Measurements from ENCODE around the gene PBX1.

DNA sequence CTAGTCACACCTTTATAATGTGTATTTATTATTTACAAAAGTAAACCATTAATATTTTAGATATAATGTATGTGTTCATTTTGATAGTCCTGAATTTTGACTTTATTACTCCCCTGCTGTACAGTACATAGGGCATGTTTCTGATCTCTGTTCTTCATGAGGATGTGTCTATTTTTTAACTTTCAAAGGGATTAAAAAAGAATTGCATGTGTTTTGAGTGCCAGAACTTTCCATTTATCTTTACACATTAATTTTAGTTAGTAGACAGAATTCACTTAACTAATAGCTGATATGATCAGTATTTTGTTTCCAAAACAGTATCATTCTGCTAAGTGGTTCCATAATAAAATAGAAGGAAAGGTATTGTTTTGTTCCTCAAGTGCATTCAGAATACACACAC is 3.1 kb downstream of the PBX1 start:
- TF ChIP-seq, protein P1, sequence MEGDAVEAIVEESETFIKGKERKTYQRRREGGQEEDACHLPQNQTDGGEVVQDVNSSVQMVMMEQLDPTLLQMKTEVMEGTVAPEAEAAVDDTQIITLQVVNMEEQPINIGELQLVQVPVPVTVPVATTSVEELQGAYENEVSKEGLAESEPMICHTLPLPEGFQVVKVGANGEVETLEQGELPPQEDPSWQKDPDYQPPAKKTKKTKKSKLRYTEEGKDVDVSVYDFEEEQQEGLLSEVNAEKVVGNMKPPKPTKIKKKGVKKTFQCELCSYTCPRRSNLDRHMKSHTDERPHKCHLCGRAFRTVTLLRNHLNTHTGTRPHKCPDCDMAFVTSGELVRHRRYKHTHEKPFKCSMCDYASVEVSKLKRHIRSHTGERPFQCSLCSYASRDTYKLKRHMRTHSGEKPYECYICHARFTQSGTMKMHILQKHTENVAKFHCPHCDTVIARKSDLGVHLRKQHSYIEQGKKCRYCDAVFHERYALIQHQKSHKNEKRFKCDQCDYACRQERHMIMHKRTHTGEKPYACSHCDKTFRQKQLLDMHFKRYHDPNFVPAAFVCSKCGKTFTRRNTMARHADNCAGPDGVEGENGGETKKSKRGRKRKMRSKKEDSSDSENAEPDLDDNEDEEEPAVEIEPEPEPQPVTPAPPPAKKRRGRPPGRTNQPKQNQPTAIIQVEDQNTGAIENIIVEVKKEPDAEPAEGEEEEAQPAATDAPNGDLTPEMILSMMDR (IDR thresholded peaks at IDR 0.05): no peak
- no peak for TF ChIP-seq POLR2A (IDR thresholded peaks at IDR 0.05)

Measured in breast epithelium (tissue), 3 donors.